Brain microvascular endothelial cell (primary cell): ENCODE measurements around the gene YAP1.

Source experiments
- DNase-seq: peaks from one replicate; pipeline ENCODE4 v3.0.0-alpha.2; 2020
- H3K27ac ChIP-seq: fragments of 250-450 bp; sonication (Bioruptor Pico); 2 replicates; pipeline ENCODE4 v1.5.1; 2020; ENCODE audit warnings: mild to moderate bottlenecking, moderate library complexity
- H3K27me3 ChIP-seq: fragments of 250-450 bp; sonication (Bioruptor Pico); replicated peaks from 2 replicates; pipeline ENCODE4 v1.5.1; 2020; ENCODE audit warnings: mild to moderate bottlenecking
- H3K36me3 ChIP-seq: fragments of 250-450 bp; sonication (Bioruptor Pico); replicated peaks from 2 replicates; pipeline ENCODE4 v1.5.1; 2020; ENCODE audit warnings: mild to moderate bottlenecking
- H3K4me3 ChIP-seq: 2 replicates; pipeline ENCODE4 v1.5.1; 2011; ENCODE audit warnings: low read depth, mild to moderate bottlenecking, control low read depth, low read length, moderate library complexity
- in situ Hi-C: cut with HindIII; loops from 2 replicates; pipeline ENCODE4 v1.10.0; 2017; ENCODE audit warnings: low sequenced_read_pairs, low pct_ligation_motif_present
- TF ChIP-seq, protein P1 (sequence below): IDR thresholded peaks from 2 replicates; pipeline ENCODE4 v1.5.1; 2011; ENCODE audit warnings: low read depth, mild to moderate bottlenecking, moderate library complexity, low read length, control low read depth, inconsistent platforms; ENCODE audit errors: missing control alignments

The YAP1 gene

DNA sequence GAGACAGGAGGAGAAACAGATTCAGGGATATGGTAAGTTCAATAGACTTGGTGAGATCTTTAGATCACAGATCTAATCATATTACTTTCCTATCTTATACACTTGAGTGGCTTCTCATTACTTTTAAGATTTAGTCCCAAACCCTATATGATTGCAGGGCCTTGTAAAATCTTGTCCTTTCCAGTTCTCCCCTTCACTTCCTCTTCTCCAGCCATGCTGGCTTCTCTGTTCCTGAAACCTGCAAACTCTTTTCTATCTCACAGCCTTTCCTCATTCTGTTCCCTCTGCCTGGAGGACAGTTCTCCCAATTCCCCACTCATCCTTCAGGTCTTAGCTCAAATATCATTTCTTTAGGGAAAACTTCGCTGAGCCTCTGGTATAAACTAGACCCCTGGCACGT is 141.2 kb downstream of the YAP1 start:
- TF ChIP-seq, protein P1, sequence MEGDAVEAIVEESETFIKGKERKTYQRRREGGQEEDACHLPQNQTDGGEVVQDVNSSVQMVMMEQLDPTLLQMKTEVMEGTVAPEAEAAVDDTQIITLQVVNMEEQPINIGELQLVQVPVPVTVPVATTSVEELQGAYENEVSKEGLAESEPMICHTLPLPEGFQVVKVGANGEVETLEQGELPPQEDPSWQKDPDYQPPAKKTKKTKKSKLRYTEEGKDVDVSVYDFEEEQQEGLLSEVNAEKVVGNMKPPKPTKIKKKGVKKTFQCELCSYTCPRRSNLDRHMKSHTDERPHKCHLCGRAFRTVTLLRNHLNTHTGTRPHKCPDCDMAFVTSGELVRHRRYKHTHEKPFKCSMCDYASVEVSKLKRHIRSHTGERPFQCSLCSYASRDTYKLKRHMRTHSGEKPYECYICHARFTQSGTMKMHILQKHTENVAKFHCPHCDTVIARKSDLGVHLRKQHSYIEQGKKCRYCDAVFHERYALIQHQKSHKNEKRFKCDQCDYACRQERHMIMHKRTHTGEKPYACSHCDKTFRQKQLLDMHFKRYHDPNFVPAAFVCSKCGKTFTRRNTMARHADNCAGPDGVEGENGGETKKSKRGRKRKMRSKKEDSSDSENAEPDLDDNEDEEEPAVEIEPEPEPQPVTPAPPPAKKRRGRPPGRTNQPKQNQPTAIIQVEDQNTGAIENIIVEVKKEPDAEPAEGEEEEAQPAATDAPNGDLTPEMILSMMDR: no peak
- Histone ChIP-seq H3K4me3 (no peak overlapping the region), H3K27me3 (no peaks in the 10 kb centered on the region), H3K36me3 (no peaks in the 10 kb centered on the region), H3K27ac (no peak overlapping the region)
- in situ Hi-C loops: no loop called here
- no peak for DNase-seq

DNA sequence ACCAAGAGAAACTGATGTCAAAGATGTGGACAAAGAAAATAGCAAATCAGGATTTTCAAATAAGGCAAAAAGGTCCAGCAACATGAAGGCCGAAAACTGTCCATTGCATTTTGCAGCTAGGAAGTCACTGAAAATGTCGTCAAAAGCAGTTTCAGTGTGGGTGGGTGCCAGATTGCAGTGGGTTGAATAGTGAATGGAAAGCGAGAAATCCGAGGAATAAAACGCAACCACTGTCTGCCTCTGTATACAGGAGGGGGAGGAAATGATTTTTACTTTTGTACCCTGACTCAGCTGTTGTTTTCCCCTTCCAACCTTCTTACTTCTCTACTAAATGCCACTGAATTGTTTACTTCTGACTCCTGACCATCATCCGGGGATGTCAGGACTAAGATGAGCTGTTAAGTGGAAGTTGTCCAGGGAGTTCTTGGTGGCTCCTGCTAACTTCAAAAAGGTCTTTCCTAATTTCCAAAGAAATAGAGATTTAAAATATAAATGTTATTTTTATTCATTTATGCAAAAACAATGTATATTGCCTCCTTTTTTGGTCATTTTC is 142.2 kb downstream of the YAP1 start:
- in situ Hi-C loops: no loop called here
- H3K36me3 ChIP-seq: no peaks in the 10 kb centered on the region
- H3K4me3 ChIP-seq: no peak overlapping the region
- no peak overlapping the region for H3K27ac ChIP-seq
- no peak for DNase-seq
- H3K27me3 ChIP-seq: no peaks in the 10 kb centered on the region
- TF ChIP-seq, protein P1: no peak

DNA sequence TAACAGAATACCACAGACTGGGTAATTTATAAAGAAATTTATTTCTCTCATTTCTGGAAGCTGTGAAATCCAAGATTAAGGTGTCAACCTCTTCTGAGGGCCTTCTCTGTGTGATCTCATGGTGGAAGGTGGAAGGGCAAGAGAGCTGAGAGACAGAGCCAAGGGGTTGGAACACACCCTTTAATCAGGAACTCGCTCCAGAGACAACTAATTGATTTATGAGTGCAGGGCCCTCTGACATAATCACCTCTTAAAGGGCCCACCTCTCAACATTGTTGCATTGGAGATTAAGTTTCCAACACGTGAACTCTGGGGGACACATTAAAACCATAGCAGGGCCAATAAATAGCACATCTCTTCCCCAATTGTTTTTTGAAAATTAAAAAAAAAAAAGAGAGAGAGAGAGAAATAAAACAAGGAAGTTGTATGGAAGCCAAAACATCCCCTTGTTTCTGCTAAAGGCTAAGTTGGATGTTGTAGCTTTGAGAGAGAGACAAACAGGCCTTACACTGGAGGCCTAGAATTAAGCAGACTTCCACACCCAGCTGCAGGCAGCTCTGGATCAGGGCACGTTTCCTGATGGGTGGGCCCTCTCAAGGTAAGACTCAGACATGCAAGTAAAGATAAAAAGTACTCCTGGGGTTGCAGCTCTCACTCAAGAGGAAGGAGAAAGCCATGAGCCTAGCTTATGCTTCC is 142.9 kb downstream of the YAP1 start:
- Histone ChIP-seq H3K27ac (no peak overlapping the region), H3K36me3 (no peaks in the 10 kb centered on the region), H3K27me3 (no peaks in the 10 kb centered on the region), H3K4me3 (no peak overlapping the region)
- in situ Hi-C loops: no loop called here
- DNase-seq: no peak
- TF ChIP-seq, protein P1: no peak

DNA sequence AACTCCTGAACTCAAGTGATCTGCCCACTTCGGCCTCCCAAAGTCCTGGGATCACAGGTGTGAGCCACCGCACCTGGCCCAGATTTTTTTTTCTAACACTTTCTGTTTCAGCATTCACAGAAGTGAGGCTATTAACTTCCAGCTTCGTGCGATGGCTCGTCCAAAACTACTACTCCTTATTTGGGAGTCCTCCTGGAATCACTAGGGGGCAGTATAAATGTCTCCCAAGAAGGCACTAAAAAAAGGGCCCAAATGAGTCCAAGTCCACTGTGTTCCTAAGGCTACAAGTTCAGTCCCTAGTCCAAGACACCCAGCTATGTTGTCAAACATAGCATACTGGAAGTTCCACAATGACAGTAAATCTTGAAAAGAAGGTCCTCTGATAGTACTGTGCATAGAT is 143.8 kb downstream of the YAP1 start:
- no peak for DNase-seq
- TF ChIP-seq, protein P1: peak; percentile 40
- Histone ChIP-seq H3K4me3 (no peak overlapping the region), H3K36me3 (no peaks in the 10 kb centered on the region), H3K27me3 (no peaks in the 10 kb centered on the region), H3K27ac (no peak overlapping the region)
- in situ Hi-C loops: no loop called here

DNA sequence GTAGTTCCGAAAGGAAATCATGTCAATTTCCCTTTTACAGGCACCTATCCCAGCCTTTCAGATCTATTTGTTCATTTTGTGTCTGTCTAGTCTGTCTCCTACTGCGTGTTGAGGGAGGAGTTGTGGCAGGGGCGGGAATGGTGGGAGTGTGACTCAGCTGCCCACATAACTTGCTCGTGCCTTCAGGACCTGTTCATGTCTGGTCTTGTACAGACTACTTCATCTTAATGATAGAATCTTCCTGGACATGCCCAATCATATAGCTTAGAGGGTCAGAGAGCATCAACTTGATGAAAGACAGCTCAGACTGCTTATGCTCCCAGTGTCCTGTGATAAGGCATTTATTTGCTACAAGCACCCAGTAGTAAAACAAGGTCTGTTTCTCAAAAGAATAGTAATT is 146.0 kb downstream of the YAP1 start:
- Histone ChIP-seq H3K36me3 (no peaks in the 10 kb centered on the region), H3K4me3 (no peak overlapping the region), H3K27ac (peak overlapping the region; percentile 10), H3K27me3 (no peaks in the 10 kb centered on the region)
- TF ChIP-seq, protein P1: no peak
- DNase-seq: peak; percentile 93
- in situ Hi-C loops: no loop called here

DNA sequence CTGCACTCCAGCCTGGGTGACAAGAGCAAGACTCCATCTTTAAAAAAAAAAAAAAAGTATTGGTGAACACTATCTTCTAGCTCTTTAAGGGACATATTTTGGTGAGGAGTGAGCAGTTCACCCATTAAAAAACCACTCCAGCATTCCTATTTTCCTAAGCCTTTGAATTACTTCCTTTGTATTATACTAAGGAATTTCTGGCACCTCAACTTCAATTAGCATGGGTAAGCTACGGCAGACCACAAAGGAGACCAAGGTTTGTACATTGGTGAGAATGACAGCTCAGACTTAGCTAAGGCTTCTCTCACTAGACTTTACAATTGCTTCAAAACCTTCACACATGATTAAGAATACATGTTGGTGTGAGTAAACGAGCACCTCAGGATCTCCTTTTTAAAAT is 150.0 kb downstream of the YAP1 start:
- in situ Hi-C loops: no loop called here
- TF ChIP-seq, protein P1: no peak
- no peaks in the 10 kb centered on the region for H3K36me3 ChIP-seq
- no peak overlapping the region for H3K27ac ChIP-seq
- no peaks in the 10 kb centered on the region for H3K27me3 ChIP-seq
- H3K4me3 ChIP-seq: no peak overlapping the region
- DNase-seq: no peak
